DND-41 (cell line): ENCODE data around the gene ZFAND6.

ENCODE experiments used
- ATAC-seq: fragments of 200-7000 bp; cut with Tn5 transposase; 3 replicates; pipeline ENCODE4 v1.9.1; 2021; ENCODE audit warnings: low read depth; ENCODE audit not compliant: insufficient read depth
- DNase-seq: peaks from one replicate; pipeline ENCODE4 v3.0.0-alpha.2; 2020
- H2AFZ ChIP-seq: 2 replicates; pipeline ENCODE4 v1.6.0; 2012; ENCODE audit warnings: low read depth, low read length
- H3K27ac ChIP-seq: 2 replicates; pipeline ENCODE4 v1.5.1; 2012; ENCODE audit warnings: low read length, inconsistent platforms
- H3K27me3 ChIP-seq: fragments of 200-600 bp; sonication (generic); 2 replicates; pipeline ENCODE4 v1.6.0; 2012; ENCODE audit warnings: low read length, mild to moderate bottlenecking, inconsistent platforms; ENCODE audit not compliant: insufficient read depth, poor library complexity
- H3K36me3 ChIP-seq: 2 replicates; pipeline ENCODE4 v1.5.1; 2012; ENCODE audit warnings: low read length, inconsistent platforms; ENCODE audit not compliant: insufficient read depth
- H3K4me1 ChIP-seq: 2 replicates; pipeline ENCODE4 v1.5.1; 2012; ENCODE audit warnings: mild to moderate bottlenecking, low read length; ENCODE audit not compliant: insufficient read depth
- H3K4me2 ChIP-seq: 2 replicates; pipeline ENCODE4 v1.6.0; 2012; ENCODE audit warnings: mild to moderate bottlenecking, moderate library complexity, low read length, inconsistent platforms; ENCODE audit not compliant: insufficient read depth
- H3K4me3 ChIP-seq, 2 experiments: fragments of 200-600 bp in 1 of 2; shearing (Covaris generic) in 1 of 2; 2 replicates each; pipeline ENCODE4 v1.5.1; 2012 to 2016; ENCODE audit warnings: inconsistent platforms in 2 of 2, low read length in 2 of 2, mild to moderate bottlenecking in 2 of 2, low read depth in 1 of 2, moderate library complexity in 1 of 2
- H3K79me2 ChIP-seq: 2 replicates; pipeline ENCODE4 v1.6.0; 2012; ENCODE audit warnings: low read length, inconsistent platforms; ENCODE audit not compliant: insufficient read depth
- H3K9ac ChIP-seq: 2 replicates; pipeline ENCODE4 v1.6.0; 2012; ENCODE audit warnings: low read depth, mild to moderate bottlenecking, inconsistent platforms, low read length, moderate library complexity
- H3K9me3 ChIP-seq: 2 replicates; pipeline ENCODE4 v1.5.1; 2012; ENCODE audit warnings: low read length, moderate library complexity, mild to moderate bottlenecking, inconsistent platforms; ENCODE audit not compliant: insufficient read depth, severe bottlenecking
- H4K20me1 ChIP-seq: 2 replicates; pipeline ENCODE4 v1.6.0; 2012; ENCODE audit warnings: low read length; ENCODE audit not compliant: insufficient read depth
- EZH2 ChIP-seq: IDR thresholded peaks from 3 replicates; pipeline ENCODE4 v1.6.1; 2012; ENCODE audit warnings: borderline replicate concordance, low read depth, mild to moderate bottlenecking, moderate library complexity, low read length, inconsistent platforms; ENCODE audit not compliant: severe bottlenecking
- TF ChIP-seq, protein P1 (sequence below): IDR thresholded peaks from 2 replicates; pipeline ENCODE4 v1.5.1; 2012; ENCODE audit warnings: borderline replicate concordance, low read length, moderate library complexity, mild to moderate bottlenecking; ENCODE audit not compliant: poor library complexity, severe bottlenecking; ENCODE audit errors: extremely low read depth

ZFAND6 gene

GRCh38 chr15:80127911-80128310 is 68.4 kb downstream of the ZFAND6 start:
- Histone ChIP-seq H4K20me1 (no peaks in the 10 kb centered on the region), H3K4me3 (no peak overlapping the region), H3K36me3 (peaks cover 31% of the 10 kb centered on the region; the same call in 1 of the 2 replicates), H3K79me2 (no peaks in the 10 kb centered on the region), H3K27me3 (no peaks in the 10 kb centered on the region), H3K4me2 (no peak overlapping the region), H3K4me1 (no peaks in the 10 kb centered on the region), H3K27ac (no peak overlapping the region), H3K9me3 (no peaks in the 10 kb centered on the region), H2AFZ (no peak overlapping the region), H3K9ac (no peak overlapping the region)
- DNase-seq (no peak), ATAC-seq (no peak)
- TF ChIP-seq EZH2: no peak
- TF ChIP-seq, protein P1, sequence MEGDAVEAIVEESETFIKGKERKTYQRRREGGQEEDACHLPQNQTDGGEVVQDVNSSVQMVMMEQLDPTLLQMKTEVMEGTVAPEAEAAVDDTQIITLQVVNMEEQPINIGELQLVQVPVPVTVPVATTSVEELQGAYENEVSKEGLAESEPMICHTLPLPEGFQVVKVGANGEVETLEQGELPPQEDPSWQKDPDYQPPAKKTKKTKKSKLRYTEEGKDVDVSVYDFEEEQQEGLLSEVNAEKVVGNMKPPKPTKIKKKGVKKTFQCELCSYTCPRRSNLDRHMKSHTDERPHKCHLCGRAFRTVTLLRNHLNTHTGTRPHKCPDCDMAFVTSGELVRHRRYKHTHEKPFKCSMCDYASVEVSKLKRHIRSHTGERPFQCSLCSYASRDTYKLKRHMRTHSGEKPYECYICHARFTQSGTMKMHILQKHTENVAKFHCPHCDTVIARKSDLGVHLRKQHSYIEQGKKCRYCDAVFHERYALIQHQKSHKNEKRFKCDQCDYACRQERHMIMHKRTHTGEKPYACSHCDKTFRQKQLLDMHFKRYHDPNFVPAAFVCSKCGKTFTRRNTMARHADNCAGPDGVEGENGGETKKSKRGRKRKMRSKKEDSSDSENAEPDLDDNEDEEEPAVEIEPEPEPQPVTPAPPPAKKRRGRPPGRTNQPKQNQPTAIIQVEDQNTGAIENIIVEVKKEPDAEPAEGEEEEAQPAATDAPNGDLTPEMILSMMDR: no peak

GRCh38 chr15:80132382-80132781 is 72.9 kb downstream of the ZFAND6 start:
- H4K20me1 ChIP-seq: no peaks in the 10 kb centered on the region
- no peak overlapping the region for H3K9ac ChIP-seq
- H3K9me3 ChIP-seq: no peaks in the 10 kb centered on the region
- no peaks in the 10 kb centered on the region for H3K27me3 ChIP-seq
- H3K79me2 ChIP-seq: no peaks in the 10 kb centered on the region
- no peak overlapping the region for H3K27ac ChIP-seq
- TF ChIP-seq, protein P1: no peak
- TF ChIP-seq EZH2: no peak
- no peaks in the 10 kb centered on the region for H3K4me1 ChIP-seq
- H3K4me3 ChIP-seq: no peak overlapping the region
- H2AFZ ChIP-seq: no peak overlapping the region
- no peak overlapping the region for H3K4me2 ChIP-seq
- peaks cover 32% of the 10 kb centered on the region; the same call in 1 of the 2 replicates for H3K36me3 ChIP-seq
- no peak for ATAC-seq
- no peak for DNase-seq

DNA sequence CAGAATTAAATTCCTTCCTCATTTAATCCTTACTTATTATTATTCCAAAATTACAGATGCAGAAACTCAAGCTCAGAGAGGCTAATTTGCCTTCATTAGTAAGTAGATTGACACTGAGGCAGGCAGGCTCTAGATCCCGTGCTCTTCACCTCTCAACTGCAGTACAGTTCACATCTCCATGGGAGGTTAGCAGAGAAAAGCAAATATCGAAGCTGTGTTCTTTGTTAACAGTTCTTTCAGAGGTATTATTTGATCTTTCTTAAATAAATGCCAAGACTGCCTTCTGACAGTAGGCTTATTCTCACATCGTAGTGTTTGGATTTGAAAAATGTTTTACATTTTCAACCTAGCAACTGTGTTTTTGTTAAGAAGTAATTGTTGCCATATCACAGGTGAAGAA is 77.4 kb downstream of the ZFAND6 start:
- H4K20me1 ChIP-seq: no peaks in the 10 kb centered on the region
- no peaks in the 10 kb centered on the region for H3K27me3 ChIP-seq
- H3K79me2 ChIP-seq: no peaks in the 10 kb centered on the region
- TF ChIP-seq, protein P1: no peak
- no peak for TF ChIP-seq EZH2
- no peak overlapping the region for H3K27ac ChIP-seq
- ATAC-seq (no peak), DNase-seq (no peak)
- H2AFZ ChIP-seq: no peak overlapping the region
- no peak overlapping the region for H3K9ac ChIP-seq
- no peaks in the 10 kb centered on the region for H3K9me3 ChIP-seq
- H3K4me2 ChIP-seq: no peak overlapping the region
- H3K4me3 ChIP-seq: no peak overlapping the region
- H3K4me1 ChIP-seq: no peaks in the 10 kb centered on the region
- H3K36me3 ChIP-seq: peaks cover 27% of the 10 kb centered on the region; the same call in 1 of the 2 replicates

DNA sequence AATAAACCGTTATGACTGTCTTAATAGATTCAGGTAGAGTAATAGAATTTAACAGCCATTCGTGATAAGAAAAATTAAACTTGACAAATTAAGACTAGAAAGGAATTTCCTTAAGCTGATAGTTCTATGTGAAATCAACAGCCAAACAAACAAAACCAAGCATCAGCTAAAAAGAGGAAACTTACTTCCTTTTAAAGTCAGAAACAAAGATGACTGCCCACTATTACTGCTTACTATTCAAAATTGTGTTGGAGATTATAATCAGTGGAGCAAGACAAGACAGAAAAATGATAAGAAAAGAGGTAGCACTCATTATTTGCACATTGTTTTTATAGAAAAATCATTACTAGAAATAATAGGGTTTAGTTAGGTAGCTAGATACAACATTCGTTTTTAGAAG is 79.5 kb downstream of the ZFAND6 start:
- Histone ChIP-seq H3K4me1 (no peaks in the 10 kb centered on the region), H3K4me3 (no peak overlapping the region), H3K9me3 (no peaks in the 10 kb centered on the region), H2AFZ (no peak overlapping the region), H3K79me2 (no peaks in the 10 kb centered on the region), H3K36me3 (peaks cover 18% of the 10 kb centered on the region; the same call in 1 of the 2 replicates), H3K27me3 (no peaks in the 10 kb centered on the region), H3K27ac (no peak overlapping the region), H4K20me1 (no peaks in the 10 kb centered on the region), H3K4me2 (no peak overlapping the region), H3K9ac (no peak overlapping the region)
- DNase-seq: no peak
- TF ChIP-seq, protein P1: no peak
- no peak for TF ChIP-seq EZH2
- no peak for ATAC-seq
